Activated gamma-delta T cell treated with Interleukin-2 at 50 U/mL for 16 hours (primary cell): ENCODE data around the gene ZBED4.

Source experiments
- DNase-seq: peaks from one replicate; pipeline ENCODE4 v3.0.0-alpha.2; 2020

Gene ZBED4

GRCh38 chr22:49922926-49923325, 69.3 kb downstream of the ZBED4 start:
- no peak for DNase-seq

GRCh38 chr22:49923445-49923844, 69.8 kb downstream of the ZBED4 start:
- DNase-seq: no peak

- DNase-seq: no peak
Measured at GRCh38 chr22:49924113-49924833, 70.6 kb downstream of the ZBED4 start.

- peak; percentile 73 for DNase-seq
Measured at GRCh38 chr22:49925525-49926128, 72.0 kb downstream of the ZBED4 start.

GRCh38 chr22:49926916-49927315, 73.3 kb downstream of the ZBED4 start:
- no peak for DNase-seq

DNA sequence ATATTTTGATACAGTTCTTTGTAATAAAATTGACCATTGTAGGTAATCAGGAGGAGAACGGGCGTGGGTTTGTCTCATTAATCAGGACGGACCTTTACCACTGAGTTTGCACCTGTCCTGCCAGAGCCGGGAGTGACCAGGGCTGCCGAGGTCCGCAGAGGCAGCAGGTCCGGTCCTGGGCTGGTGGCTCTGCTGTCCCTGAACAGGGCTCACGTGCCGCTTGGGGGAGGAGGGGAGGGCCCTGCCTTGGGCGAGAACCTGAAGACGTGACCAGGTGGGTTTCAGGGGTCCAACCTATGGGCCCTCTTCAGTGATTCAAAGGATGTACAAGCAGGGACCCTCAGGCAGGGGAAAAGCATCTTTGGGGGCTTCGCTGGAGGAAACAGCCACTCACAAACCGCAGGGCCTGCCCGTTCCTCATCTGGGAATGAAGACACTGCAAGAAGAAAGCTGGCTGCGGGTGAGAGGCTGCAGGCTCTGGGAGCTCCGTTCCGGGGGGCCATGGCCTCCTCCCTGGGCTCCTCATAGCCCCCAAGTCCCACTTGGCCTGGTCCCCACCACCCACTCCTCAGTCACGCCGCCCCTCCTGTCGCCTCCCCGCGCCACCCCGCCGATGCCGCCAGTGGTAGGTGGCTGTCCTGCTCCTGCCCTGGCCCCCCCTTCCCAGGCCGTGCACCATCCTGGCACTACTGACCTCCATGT, 74.0 kb downstream of the ZBED4 start:
- DNase-seq: no peak

GRCh38 chr22:49928185-49928495, 74.5 kb downstream of the ZBED4 start:
- DNase-seq: no peak

- no peak for DNase-seq
Measured at GRCh38 chr22:49928555-49929210, 75.0 kb downstream of the ZBED4 start.

- DNase-seq: peak; percentile 75
Measured at GRCh38 chr22:49929211-49929979, 75.8 kb downstream of the ZBED4 start.

- DNase-seq: no peak
Measured at GRCh38 chr22:49929994-49930575, 76.4 kb downstream of the ZBED4 start.

GRCh38 chr22:49930596-49931412, 77.2 kb downstream of the ZBED4 start:
- no peak for DNase-seq

DNA sequence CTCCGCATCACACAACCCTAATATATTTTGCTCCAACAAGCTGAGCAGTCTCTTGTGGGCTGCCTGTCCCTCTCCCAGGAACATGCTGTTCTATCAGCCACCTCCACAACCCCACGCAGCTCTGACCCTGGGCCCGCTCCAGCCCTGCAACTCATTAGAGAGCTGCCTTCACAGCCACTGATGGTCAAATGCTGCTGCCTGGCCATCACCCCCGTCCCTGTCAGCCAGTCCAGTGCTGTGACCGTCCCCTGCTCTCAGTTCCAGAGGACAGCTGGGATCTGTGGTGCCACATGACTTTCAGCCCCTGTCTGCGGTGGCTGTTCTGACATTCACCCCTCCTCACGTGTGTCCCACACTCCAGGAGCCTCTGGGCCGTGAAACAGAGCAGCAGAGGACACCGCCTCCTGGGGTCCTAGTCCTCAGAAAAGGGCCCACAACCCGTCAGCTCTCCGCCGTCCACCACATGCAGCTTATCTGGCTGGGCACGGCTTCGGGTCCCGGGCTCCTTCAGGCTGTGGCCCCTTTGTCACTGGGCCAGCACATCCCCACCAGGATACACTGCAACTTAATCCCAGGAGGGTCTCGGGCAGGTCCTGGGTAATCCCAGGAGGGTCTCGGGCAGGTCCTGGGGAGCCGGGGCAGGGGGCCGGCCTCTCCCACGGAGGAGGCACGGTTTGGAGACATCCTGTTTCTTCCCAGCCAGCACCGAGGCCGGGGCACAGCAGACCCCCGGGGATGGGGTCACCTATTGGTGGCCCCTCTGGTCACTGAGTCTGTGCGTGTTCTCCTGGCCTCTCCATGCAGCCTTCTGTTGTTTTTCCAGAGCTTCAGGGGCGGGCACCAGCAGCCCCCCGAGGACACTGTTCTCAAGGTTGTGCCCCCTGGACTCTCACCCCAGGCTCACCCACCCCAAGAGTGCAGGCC, 79.9 kb downstream of the ZBED4 start:
- DNase-seq: no peak

- DNase-seq: no peak
Measured at GRCh38 chr22:49934160-49934890, 80.7 kb downstream of the ZBED4 start.

GRCh38 chr22:49934891-49935557, 81.4 kb downstream of the ZBED4 start:
- DNase-seq: peak; percentile 75

DNA sequence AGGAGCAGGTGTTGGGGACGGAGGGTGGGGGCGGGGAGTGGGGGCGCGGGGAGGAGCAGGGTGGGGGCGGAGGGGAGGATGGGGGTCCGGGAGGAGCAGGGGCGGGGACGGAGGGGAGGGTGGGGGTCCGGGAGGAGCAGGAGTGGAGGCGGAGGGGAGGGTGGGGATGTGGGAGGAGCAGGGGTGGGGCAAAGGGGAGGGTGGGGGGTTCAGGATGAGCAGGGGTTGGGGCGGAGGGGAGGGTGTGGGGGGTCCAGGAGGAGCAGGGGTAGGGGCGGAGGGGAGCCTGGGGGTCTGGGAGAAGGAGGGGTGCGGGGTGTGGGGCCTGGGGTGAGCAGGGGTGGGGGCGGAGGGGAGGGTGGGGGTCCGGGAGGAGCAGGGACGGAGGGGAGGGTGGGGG, 81.9 kb downstream of the ZBED4 start:
- no peak for DNase-seq

DNA sequence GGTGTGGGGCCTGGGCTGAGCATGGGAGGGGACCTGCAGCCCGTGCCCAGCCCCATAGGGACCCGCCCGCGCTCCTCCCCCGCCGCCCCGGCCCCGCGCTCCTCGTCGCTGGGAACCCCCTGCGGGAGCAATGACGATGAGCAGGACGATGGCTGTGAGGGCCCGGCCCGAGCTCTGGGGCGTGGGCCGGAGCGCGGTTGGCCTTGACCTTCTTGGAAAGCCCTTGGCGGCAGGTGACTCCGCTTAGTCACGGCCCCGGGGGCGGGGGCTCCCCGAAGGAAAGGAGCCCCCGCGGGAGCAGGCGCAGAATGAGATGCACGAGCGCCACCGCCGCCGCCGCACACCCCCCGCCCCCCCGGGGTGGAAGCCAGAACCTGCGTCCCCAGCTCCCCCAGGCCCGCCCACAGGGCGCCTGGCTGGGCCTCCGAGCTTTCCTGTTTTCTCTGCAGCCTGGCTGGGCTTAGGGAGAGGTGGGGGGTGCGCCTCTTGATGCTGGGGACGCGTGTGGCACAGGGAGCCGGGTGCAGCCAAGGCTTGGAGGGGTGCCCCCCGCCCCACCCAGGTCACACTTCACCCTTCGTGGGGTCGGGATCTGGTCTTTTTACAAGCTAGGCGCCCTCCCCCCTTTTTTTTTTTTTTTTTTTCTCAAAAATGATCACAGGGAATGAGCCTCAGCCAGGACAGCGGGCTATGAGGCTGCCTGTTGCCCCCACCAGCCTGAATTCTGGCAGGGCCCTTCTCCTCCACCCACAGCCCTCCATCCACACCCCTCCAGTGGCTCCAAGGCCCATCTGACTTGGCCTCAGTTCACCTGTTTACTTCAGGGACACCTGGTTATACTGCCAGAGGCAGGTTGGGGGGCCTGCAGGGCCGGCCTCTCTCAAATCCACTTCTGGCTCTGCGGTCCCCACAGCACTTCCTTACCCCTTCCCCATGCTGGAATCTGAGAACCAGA, 82.7 kb downstream of the ZBED4 start:
- peak; percentile 79 for DNase-seq

DNA sequence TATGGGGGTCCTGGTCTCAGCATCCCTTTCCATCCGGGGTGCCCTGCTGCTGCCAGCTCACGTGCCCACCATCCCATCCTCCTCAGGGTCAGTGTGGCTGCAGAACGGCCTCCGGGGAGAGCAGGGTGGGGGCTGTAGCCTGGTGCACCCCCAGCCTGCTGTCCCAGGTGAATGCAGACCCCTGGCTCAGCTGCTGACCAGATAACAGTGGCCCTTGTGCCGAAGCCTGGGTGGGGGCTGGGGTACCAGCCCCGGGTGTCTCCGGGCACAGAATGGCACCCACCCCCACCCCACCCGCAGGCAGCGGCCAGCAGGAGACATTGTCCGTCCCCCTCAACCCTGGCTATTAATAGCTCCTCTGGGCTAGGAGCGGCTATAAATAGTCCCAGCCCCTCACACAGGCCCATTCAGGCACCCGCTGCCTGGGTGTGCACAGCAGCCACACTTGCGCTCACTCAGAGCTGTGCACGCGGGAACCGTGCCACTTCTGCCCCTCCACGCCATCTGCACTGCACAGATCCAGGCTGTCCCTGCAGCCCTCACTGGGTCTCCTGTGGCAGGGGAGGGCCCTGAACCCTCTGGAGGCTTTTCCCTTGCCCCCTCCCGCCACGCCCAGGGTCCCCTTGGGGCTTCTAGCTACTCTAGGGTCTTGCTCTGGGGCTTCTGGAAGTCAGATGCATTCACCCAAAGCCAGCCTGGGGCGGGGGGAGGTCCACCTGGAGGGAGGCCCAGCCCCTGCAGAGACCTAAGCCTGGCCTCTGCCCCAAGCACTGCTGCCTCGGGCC, 83.5 kb downstream of the ZBED4 start:
- DNase-seq: no peak
